HCT116 (cell line): ENCODE results near the gene SPI1. TPM values are rescaled to one million over a fixed set of nuclear protein-coding genes. Genes with fewer than 3 reads are reported as not detected.

Experiments
- ATAC-seq: fragments of 200-7000 bp; cut with Tn5 transposase; 2 replicates; pipeline ENCODE4 v1.9.1; 2020; ENCODE audit warnings: mild to moderate bottlenecking, moderate library complexity
- BruUV-seq: library from RNA; stranded (reverse); fragments of 400-500 nt; replicated peaks from 2 replicates; lab custom pipeline; 2021; lab: Mats Ljungman, UMichigan
- CTCF ChIA-PET: fragments of 300-600 bp; sonication (Branson Sonifier 250); formaldehyde crosslinking; loops from one replicate; lab custom pipeline; 2021; ENCODE audit warnings: antibody characterized with exemption; lab: Charles Lee
- POLR2A ChIA-PET: fragments of 300-600, 350-600 bp; sonication (Branson Sonifier 250); formaldehyde crosslinking; loops from one replicate; lab custom pipeline; 2021; ENCODE audit warnings: antibody characterized with exemption; lab: Charles Lee
- RAD21 ChIA-PET, 2 experiments: fragments of 300-600 bp; sonication (Branson Sonifier 250); formaldehyde crosslinking; loops; one replicate each; lab custom pipeline; 2023; ENCODE audit warnings: low total read pairs in 2 of 2; ENCODE audit not compliant: uncharacterized antibody in 2 of 2, unreplicated experiment in 2 of 2, low non-redundant PET in 1 of 2; lab: Charles Lee
- DNase-seq: peaks from one replicate; pipeline ENCODE4 v3.0.0-alpha.2; 2010; ENCODE audit warnings: low read depth, low spot score
- H2AFZ ChIP-seq: fragments of 200-600 bp; shearing (Covaris generic), sonication (generic); 2 replicates; pipeline ENCODE4 v1.6.1; 2017; ENCODE audit warnings: low read depth, mixed run types, mixed read lengths, antibody characterized with exemption, low read length; ENCODE audit not compliant: poor library complexity, severe bottlenecking
- H3K27ac ChIP-seq: 2 replicates; pipeline ENCODE4 v1.5.1; 2012; ENCODE audit warnings: low read depth, low read length
- H3K27me3 ChIP-seq: fragments of 200-600 bp; sonication (generic); 2 replicates; pipeline ENCODE4 v1.6.1; 2016; ENCODE audit warnings: mixed run types, low read length, mixed read lengths; ENCODE audit not compliant: insufficient read depth
- H3K36me3 ChIP-seq, 2 experiments: fragments of 200-500 bp in 1 of 2; fragments of 200-600 bp in 1 of 2; sonication (Bioruptor generic) in 1 of 2; sonication (generic) in 1 of 2; 2 replicates each; pipeline versions ENCODE4 v1.5.1 to v1.6.1; 2014 to 2016; ENCODE audit warnings: low read length in 2 of 2, inconsistent platforms in 1 of 2, mixed read lengths in 1 of 2, mixed run types in 1 of 2; ENCODE audit not compliant: insufficient read depth in 2 of 2, control insufficient read depth in 1 of 2
- H3K4me1 ChIP-seq, 2 experiments: fragments of 200-600 bp in 1 of 2; sonication (generic) in 1 of 2; 2 replicates each; pipeline versions ENCODE4 v1.5.1 to v1.6.1; 2012 to 2017; ENCODE audit warnings: low read length in 2 of 2, inconsistent platforms in 1 of 2, mild to moderate bottlenecking in 1 of 2, mixed read lengths in 1 of 2, mixed run types in 1 of 2, moderate library complexity in 1 of 2; ENCODE audit not compliant: insufficient read depth in 2 of 2, control insufficient read depth in 1 of 2
- H3K4me2 ChIP-seq: fragments of 200-600 bp; sonication (generic); 2 replicates; pipeline ENCODE4 v1.6.1; 2017; ENCODE audit warnings: mixed run types, low read length, mixed read lengths
- H3K4me3 ChIP-seq, 2 experiments: fragments of 200-600 bp in 1 of 2; sonication (generic) in 1 of 2; replicated peaks in 1 of 2; 2 replicates each; pipeline ENCODE4 v1.5.1; 2011 to 2016; ENCODE audit warnings: low read length in 2 of 2, control low read depth in 1 of 2, low read depth in 1 of 2, mild to moderate bottlenecking in 1 of 2, mixed read lengths in 1 of 2, mixed run types in 1 of 2
- H3K79me2 ChIP-seq: fragments of 200-600 bp; sonication (generic); 2 replicates; pipeline ENCODE4 v1.6.1; 2017; ENCODE audit warnings: mild to moderate bottlenecking, mixed run types, low read length, moderate library complexity, mixed read lengths; ENCODE audit not compliant: insufficient read depth
- H3K9ac ChIP-seq: fragments of 200-600 bp; sonication (generic); 2 replicates; pipeline ENCODE4 v1.6.1; 2016; ENCODE audit warnings: low read length, mixed read lengths
- H3K9me2 ChIP-seq: fragments of 200-600 bp; sonication (generic), shearing (Covaris generic); 2 replicates; pipeline ENCODE4 v1.6.1; 2017; ENCODE audit warnings: mixed run types, mild to moderate bottlenecking, moderate library complexity; ENCODE audit not compliant: insufficient read depth
- H3K9me3 ChIP-seq, 2 experiments: fragments of 200-500 bp in 1 of 2; fragments of 200-600 bp in 1 of 2; sonication (Bioruptor generic) in 1 of 2; sonication (generic) in 1 of 2; 2 replicates each; pipeline ENCODE4 v1.6.1; 2014 to 2017; ENCODE audit warnings: low read length in 2 of 2, mixed read lengths in 2 of 2, inconsistent platforms in 1 of 2, low read depth in 1 of 2, mild to moderate bottlenecking in 1 of 2, mixed run types in 1 of 2, moderate library complexity in 1 of 2; ENCODE audit not compliant: control insufficient read depth in 1 of 2, insufficient read depth in 1 of 2
- H4K20me1 ChIP-seq: fragments of 200-600 bp; sonication (generic), shearing (Covaris generic); 2 replicates; pipeline ENCODE4 v1.6.1; 2017; ENCODE audit warnings: mixed run types, mild to moderate bottlenecking, moderate library complexity; ENCODE audit not compliant: insufficient read depth
- CBX3 ChIP-seq: IDR thresholded peaks from 2 replicates; pipeline ENCODE4 v1.6.1; 2012; ENCODE audit warnings: low read depth
- CEBPB ChIP-seq: IDR thresholded peaks from 2 replicates; pipeline ENCODE4 v1.6.1; 2012; ENCODE audit warnings: low read depth
- EGR1 ChIP-seq: IDR thresholded peaks from 2 replicates; pipeline ENCODE4 v1.6.1; 2012; ENCODE audit warnings: low read depth
- EZH2phosphoT487 ChIP-seq: fragments of 200-600 bp; IDR thresholded peaks from 2 replicates; pipeline ENCODE4 v1.6.1; 2018; ENCODE audit warnings: antibody characterized with exemption, borderline replicate concordance
- FOSL1 ChIP-seq: IDR thresholded peaks from 2 replicates; pipeline ENCODE4 v1.6.1; 2012; ENCODE audit warnings: low read depth
- JUND ChIP-seq: IDR thresholded peaks from 2 replicates; pipeline ENCODE4 v1.6.1; 2012
- POLR2A ChIP-seq: IDR thresholded peaks from 2 replicates; pipeline ENCODE4 v1.7.0; 2011; ENCODE audit warnings: borderline replicate concordance; ENCODE audit not compliant: insufficient read depth, insufficient read length; ENCODE audit errors: extremely low read depth
- POLR2AphosphoS5 ChIP-seq: IDR thresholded peaks from 2 replicates; pipeline ENCODE4 v1.6.1; 2011; ENCODE audit warnings: mild to moderate bottlenecking, low read depth, low read length, moderate library complexity
- RAD21 ChIP-seq: IDR thresholded peaks from 2 replicates; pipeline ENCODE4 v1.6.1; 2012; ENCODE audit warnings: low read depth, mild to moderate bottlenecking
- SIN3A ChIP-seq: IDR thresholded peaks from 2 replicates; pipeline ENCODE4 v1.6.1; 2012; ENCODE audit warnings: low read depth
- SRF ChIP-seq: IDR thresholded peaks from 2 replicates; pipeline ENCODE4 v1.6.1; 2012; ENCODE audit warnings: low read depth
- YY1 ChIP-seq: IDR thresholded peaks from 2 replicates; pipeline ENCODE4 v1.6.1; 2011; ENCODE audit warnings: low read length, low read depth, moderate library complexity, mild to moderate bottlenecking; ENCODE audit not compliant: insufficient replicate concordance; ENCODE audit errors: extremely low read depth
- ZFX ChIP-seq: fragments of 450-650 bp; IDR thresholded peaks from 2 replicates; pipeline ENCODE4 v1.6.1; 2017
- intact Hi-C: fragments of 100-400 bp; cut with micrococcal nuclease; formaldehyde crosslinking; loops from 2 replicates; pipeline ENCODE4 v1.10.0; 2022
- total RNA-seq: library from RNA; stranded (reverse); gene quantifications from one replicate; pipeline ENCODE4 v1.2.1, GENCODE V29; 2021; ENCODE audit not compliant: unreplicated experiment
- TF ChIP-seq, protein P1 (sequence below): IDR thresholded peaks from 2 replicates; pipeline ENCODE4 v1.6.1; 2012
- TF ChIP-seq, protein P2 (sequence below), 3 experiments: fragments of 200-600 bp in 1 of 3; sonication (generic) in 1 of 3; IDR thresholded peaks in 2 of 3; conservative IDR thresholded peaks in 1 of 3; 2 replicates each; pipeline ENCODE4 v1.5.1; 2012 to 2017; ENCODE audit warnings: low read depth in 2 of 3, low read length in 2 of 3, antibody characterized with exemption in 1 of 3, borderline replicate concordance in 1 of 3, control low read depth in 1 of 3, mild to moderate bottlenecking in 1 of 3, mixed read lengths in 1 of 3, mixed run types in 1 of 3, moderate library complexity in 1 of 3; ENCODE audit not compliant: insufficient read depth in 1 of 3
- TF ChIP-seq, protein P3 (sequence below): IDR thresholded peaks from 2 replicates; pipeline ENCODE4 v1.6.1; 2011; ENCODE audit warnings: mild to moderate bottlenecking, low read length, moderate library complexity; ENCODE audit not compliant: insufficient replicate concordance; ENCODE audit errors: extremely low read depth
- TF ChIP-seq, protein P4 (sequence below): IDR thresholded peaks from 2 replicates; pipeline ENCODE4 v1.6.1; 2012
- TF ChIP-seq, protein P5 (sequence below): IDR thresholded peaks from 2 replicates; pipeline ENCODE4 v1.6.1; 2012; ENCODE audit warnings: low read depth

The SPI1 gene
- total RNA-seq, 1 experiment from 2014 or later = 0.32 TPM

DNA sequence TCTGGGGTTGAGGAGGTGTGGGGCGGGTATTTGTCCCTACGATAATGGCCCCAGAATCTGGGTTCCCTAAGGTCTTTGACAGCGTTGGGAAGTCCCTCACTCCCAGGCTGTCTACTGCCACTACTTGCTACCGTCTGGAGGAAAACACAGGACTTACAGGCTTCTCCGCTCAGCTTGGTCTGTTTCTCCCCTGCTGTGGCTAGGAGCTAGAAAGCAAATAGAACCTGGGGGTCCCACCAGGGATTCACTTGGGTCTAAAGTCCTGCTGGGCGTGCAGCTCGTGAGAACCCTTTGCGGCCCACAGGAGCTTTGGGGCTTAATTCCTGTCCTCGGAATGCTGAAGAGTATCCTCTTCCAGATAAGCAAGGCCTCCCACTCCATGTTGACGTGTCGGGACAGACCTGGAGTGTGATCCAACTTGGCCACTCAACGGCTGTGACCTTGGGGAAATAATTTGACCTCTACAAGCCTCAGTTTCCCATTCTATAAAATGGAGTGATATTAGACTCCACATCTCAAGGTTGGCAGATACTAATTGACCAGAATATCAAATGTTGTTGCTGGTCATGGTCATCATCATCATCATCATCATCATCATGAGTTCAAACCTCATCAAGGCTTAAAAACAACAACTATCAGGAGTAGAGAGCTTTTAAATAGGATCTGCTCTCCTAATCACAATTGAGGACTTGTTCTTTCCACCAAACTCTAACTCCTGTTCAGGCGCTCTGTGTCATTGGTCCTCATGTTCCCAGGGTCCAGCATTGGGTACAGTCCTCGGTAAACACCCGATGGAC lies 24.2 kb downstream of the SPI1 start:
- Histone ChIP-seq H3K27me3 (no peaks in the 10 kb centered on the region), H3K27ac (no peak overlapping the region), H3K4me3 (no peak overlapping the region), H3K36me3 (no peaks in the 10 kb centered on the region), H3K9me3 (no peaks in the 10 kb centered on the region), H3K9me2 (no peaks in the 10 kb centered on the region), H3K79me2 (no peaks in the 10 kb centered on the region), H2AFZ (no peak overlapping the region), H4K20me1 (no peaks in the 10 kb centered on the region), H3K4me2 (no peak overlapping the region), H3K9ac (no peak overlapping the region), H3K4me1 (peaks cover 0 to 13% of the 10 kb centered on the region in 2 experiments; a peak in 2 of 4 replicates)
- no peak for DNase-seq
- TF ChIP-seq RAD21 (no peak), EGR1 (no peak), POLR2AphosphoS5 (no peak), CEBPB (no peak), FOSL1 (no peak), JUND (no peak), POLR2A (no peak), SRF (no peak), SIN3A (no peak), CBX3 (no peak), ZFX (no peak), YY1 (no peak), EZH2phosphoT487 (no peak)
- TF ChIP-seq, protein P1, sequence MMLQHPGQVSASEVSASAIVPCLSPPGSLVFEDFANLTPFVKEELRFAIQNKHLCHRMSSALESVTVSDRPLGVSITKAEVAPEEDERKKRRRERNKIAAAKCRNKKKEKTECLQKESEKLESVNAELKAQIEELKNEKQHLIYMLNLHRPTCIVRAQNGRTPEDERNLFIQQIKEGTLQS = no peak
- TF ChIP-seq, protein P2, sequence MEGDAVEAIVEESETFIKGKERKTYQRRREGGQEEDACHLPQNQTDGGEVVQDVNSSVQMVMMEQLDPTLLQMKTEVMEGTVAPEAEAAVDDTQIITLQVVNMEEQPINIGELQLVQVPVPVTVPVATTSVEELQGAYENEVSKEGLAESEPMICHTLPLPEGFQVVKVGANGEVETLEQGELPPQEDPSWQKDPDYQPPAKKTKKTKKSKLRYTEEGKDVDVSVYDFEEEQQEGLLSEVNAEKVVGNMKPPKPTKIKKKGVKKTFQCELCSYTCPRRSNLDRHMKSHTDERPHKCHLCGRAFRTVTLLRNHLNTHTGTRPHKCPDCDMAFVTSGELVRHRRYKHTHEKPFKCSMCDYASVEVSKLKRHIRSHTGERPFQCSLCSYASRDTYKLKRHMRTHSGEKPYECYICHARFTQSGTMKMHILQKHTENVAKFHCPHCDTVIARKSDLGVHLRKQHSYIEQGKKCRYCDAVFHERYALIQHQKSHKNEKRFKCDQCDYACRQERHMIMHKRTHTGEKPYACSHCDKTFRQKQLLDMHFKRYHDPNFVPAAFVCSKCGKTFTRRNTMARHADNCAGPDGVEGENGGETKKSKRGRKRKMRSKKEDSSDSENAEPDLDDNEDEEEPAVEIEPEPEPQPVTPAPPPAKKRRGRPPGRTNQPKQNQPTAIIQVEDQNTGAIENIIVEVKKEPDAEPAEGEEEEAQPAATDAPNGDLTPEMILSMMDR (IDR thresholded peaks at IDR 0.05 in 2 of 3, conservative IDR thresholded peaks at IDR 0.05 in 1 of 3; ENCODE audit: borderline replicate concordance in 1 of 3, insufficient read depth in 1 of 3, low read depth in 2 of 3, low read length in 2 of 3) = no peak
- TF ChIP-seq, protein P3, sequence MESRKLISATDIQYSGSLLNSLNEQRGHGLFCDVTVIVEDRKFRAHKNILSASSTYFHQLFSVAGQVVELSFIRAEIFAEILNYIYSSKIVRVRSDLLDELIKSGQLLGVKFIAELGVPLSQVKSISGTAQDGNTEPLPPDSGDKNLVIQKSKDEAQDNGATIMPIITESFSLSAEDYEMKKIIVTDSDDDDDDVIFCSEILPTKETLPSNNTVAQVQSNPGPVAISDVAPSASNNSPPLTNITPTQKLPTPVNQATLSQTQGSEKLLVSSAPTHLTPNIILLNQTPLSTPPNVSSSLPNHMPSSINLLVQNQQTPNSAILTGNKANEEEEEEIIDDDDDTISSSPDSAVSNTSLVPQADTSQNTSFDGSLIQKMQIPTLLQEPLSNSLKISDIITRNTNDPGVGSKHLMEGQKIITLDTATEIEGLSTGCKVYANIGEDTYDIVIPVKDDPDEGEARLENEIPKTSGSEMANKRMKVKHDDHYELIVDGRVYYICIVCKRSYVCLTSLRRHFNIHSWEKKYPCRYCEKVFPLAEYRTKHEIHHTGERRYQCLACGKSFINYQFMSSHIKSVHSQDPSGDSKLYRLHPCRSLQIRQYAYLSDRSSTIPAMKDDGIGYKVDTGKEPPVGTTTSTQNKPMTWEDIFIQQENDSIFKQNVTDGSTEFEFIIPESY = no peak
- TF ChIP-seq, protein P4, sequence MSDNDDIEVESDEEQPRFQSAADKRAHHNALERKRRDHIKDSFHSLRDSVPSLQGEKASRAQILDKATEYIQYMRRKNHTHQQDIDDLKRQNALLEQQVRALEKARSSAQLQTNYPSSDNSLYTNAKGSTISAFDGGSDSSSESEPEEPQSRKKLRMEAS = no peak
- TF ChIP-seq, protein P5, sequence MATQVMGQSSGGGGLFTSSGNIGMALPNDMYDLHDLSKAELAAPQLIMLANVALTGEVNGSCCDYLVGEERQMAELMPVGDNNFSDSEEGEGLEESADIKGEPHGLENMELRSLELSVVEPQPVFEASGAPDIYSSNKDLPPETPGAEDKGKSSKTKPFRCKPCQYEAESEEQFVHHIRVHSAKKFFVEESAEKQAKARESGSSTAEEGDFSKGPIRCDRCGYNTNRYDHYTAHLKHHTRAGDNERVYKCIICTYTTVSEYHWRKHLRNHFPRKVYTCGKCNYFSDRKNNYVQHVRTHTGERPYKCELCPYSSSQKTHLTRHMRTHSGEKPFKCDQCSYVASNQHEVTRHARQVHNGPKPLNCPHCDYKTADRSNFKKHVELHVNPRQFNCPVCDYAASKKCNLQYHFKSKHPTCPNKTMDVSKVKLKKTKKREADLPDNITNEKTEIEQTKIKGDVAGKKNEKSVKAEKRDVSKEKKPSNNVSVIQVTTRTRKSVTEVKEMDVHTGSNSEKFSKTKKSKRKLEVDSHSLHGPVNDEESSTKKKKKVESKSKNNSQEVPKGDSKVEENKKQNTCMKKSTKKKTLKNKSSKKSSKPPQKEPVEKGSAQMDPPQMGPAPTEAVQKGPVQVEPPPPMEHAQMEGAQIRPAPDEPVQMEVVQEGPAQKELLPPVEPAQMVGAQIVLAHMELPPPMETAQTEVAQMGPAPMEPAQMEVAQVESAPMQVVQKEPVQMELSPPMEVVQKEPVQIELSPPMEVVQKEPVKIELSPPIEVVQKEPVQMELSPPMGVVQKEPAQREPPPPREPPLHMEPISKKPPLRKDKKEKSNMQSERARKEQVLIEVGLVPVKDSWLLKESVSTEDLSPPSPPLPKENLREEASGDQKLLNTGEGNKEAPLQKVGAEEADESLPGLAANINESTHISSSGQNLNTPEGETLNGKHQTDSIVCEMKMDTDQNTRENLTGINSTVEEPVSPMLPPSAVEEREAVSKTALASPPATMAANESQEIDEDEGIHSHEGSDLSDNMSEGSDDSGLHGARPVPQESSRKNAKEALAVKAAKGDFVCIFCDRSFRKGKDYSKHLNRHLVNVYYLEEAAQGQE = no peak
- CTCF ChIA-PET = interaction anchor here (0.8 to 2.0 kb wide), 5 partner anchors 175 to 499 kb away, joined by 3 to 11 read pairs (median 5); no protein-coding TSS in a partner anchor
- intact Hi-C loops = loop anchor here (2.0 to 10.0 kb wide), 2 partner anchors 83 to 99 kb away; partner anchors contain the start of genes MADD and NR1H3
- ATAC-seq = no peak
- RAD21 ChIA-PET = no interaction called here
- POLR2A ChIA-PET = no interaction called here
- no TSS peak for BruUV-seq
